Nucleus accumbens (tissue), 56 donors: ENCODE results near the gene RMDN2.

Source experiments
- DNase-seq, 56 donors: peaks; one replicate each; lab custom pipeline; 2025; lab: John Stamatoyannopoulos, UW

RMDN2 gene

DNA sequence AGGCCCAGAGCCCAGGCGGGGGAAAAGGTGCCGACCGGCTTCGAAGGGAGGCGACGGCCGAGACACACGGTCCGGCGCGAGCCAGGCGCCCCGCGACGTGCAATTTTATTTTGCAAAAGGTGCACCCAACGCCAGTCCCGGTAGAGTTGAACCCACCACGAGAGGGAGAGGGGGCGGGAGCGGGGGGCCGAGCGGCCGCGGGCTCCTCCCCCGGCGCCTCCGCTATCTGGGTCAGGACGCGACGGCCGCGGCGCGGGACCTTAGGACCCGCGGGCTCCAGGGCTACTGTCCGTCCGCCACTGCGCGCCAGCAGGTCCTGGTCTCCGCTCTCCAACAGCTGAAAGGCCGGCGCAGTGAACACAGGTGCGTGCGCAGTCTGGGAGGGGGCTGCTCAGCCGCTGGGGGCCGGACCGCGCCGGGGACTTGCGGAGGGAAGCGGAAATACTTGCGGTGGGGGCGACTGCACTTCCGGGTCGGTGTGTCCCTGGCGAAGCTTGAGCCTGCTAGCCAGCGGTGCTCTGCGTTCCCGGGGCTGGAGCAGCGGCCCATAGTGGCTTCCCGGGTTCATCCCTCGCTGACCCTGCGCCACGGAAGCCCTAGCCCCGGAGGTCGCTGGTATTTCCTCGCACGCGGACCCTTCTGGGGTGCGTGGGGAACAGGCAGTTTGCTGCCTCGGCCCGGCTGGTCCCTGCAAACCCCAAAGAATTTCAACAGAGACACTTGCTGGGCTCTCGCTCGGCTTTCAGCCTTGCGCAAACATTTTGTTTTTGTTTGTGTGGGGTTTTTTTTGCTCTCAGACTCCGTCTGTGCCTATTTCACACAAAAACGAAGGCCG, at the start of gene RMDN2:
Gene RMDN2 (plus strand): TSS at position 225 of the 835 bp plus-strand sequence. CDS start 3,991 bp downstream, outside the sequence.
- peak; percentile 20 to 92 (median 82) for DNase-seq

DNA sequence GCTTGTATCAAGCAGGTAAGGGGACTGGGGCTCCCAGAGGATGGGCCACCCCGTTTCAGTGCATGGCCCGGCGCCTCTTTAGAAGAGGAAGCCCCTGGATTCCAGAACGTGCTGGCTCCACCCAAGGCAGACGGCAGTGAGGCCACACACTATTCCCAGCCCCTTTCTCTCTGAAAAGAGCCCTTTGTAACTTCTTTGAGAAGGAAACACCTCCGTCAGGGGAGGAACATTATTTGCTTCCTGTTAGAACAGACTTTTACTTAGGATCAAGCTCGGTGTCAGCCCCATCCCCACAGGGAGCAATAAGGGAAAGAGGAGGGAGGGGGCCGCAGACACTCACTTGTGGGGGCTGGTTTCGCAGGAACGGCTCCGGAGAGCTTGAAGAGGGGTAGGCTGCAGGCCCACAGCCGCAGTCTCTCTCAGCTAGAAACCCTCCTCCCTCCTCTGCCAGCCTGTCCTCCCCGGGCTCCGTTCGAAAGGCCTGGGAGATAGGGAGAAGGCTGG, 49.6 kb upstream of the RMDN2 start:
- no peak for DNase-seq

GRCh38 chr2:37876227-37876626, 48.9 kb upstream of the RMDN2 start:
- DNase-seq: no peak

DNA sequence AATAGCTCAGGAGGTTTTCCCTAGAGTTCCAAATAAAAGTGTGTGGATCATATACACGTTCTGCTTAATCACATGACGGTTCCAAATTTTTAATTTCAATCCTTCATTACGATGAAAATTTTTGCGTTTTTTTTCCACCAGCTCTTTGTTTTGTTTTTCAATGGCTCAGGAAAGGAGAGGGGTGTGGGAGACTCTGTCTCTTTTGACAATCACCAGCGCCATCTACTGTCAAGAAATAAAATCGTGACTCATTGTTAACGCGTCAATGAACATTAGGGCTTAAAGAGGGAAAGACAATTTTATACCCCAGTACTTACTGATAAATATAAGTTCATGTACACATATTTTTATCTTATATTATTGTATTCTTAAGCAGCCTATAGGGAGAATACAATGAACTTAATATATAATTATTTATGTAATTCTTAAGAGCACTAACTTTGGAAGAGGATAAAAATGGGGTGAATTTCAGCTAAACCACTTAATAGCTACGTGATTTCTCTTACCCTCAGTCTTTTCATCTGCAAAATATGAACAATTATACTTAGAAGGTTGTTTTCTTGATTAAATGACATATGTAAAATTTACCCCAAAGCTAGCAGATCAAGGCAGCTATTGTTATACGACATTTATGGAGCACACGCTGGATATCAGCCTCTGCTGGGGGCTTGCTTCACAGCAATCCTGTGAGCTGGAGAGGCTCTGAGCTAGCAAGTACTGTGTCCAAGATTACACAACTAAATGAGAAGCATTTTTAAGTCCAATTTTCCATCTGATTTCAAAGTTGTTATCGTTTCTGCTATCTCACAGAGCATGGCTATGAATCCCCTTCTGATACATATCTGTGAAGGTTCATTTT, 47.4 kb upstream of the RMDN2 start:
- DNase-seq: peak in 2 of 56 donors; percentile 8 to 13

GRCh38 chr2:37878536-37878935, 46.6 kb upstream of the RMDN2 start:
- no peak for DNase-seq

DNA sequence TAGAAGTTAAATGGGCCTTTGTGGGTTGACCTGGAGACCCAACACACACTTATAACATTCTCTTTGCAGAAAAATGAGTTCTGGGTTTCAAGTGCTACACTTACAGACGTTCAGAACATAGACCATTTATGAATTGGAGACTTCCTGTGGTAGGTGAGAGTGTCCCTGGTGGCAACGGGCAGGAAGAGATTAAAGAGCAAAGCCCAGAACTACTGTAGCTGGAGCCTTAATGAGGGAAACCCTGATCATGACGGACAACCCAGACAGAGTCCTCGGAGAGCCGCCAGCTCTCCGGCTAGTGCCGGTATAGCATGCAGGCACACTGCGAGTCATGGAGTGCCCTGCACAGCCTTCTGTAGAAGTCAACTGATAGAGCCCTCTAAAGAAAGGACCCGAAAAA, 44.5 kb upstream of the RMDN2 start:
- DNase-seq: no peak

DNA sequence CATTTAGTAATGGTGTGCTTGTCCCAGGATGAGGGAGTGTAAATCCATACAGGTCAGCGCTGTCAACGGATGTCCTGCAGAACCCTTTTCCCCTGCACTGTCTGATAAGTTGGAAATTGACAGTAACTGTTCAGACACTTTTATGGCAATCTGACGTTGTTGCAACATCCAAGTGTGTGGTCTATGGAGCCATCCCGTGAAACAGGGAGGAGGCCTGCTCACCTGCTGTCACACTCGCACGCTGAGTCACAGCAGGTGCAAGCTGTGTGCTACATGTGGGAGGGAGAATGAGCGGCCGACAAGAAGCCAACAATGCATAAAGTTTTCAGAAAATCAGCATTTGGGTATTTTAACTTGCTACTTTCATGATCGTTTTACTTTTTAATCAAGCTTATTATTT, 43.7 kb upstream of the RMDN2 start:
- no peak for DNase-seq

DNA sequence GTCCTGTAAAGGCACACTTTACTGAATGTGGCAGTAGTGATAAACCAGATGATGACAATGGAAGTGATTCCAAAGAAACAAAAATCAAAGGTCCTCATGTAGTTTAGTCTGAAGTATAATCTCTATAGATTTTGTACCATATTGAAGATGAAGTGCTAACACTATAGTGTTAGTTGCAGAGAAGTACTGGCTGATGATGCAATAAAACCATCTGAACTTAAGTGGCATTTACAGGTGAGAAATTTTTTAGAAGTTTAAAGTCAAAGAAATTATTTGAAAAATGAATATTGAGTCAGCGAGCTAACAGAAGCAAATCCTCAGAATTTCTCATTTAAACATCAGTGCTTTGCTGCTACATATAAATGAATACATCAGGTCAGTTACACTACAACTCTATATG, 43.1 kb upstream of the RMDN2 start:
- no peak for DNase-seq

GRCh38 chr2:37883518-37883917, 41.6 kb upstream of the RMDN2 start:
- no peak for DNase-seq

- no peak for DNase-seq
These were observed 39.6 kb upstream of the RMDN2 start for GRCh38 chr2:37885329-37885993.

GRCh38 chr2:37886745-37887144, 38.3 kb upstream of the RMDN2 start:
- DNase-seq: no peak

- no peak for DNase-seq
These were observed 37.8 kb upstream of the RMDN2 start for GRCh38 chr2:37887286-37887685.

DNA sequence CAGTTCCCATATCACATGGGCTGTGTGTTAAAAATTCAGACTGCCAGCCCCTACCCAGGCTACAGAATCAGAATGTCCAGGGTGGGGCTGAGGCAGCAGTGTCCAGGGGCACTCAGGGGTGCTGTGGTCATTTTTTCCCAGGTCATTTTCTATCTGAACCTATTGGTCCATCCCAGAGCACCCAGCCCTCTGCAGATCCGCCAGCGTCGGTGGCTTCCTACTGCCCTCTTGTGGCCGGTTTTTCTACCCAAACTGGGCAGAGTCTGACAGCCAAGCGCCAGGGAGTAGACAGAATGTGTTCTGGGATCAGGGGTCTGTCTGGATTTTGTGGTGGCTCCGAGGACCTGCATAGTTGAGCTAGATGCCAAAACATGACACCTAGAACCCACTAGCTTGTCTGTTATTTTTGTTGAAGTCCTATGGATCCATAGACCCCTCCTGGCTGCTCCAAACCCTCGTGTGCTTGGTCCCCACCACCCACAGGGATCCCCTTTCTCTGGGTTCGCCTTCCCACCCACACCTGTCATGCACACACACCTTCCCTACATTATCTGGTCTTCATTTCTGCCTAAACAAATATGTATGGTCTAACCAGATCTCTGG, 34.1 kb upstream of the RMDN2 start:
- peak in 40 of 56 donors; percentile 1 to 71 (median 18) for DNase-seq

DNA sequence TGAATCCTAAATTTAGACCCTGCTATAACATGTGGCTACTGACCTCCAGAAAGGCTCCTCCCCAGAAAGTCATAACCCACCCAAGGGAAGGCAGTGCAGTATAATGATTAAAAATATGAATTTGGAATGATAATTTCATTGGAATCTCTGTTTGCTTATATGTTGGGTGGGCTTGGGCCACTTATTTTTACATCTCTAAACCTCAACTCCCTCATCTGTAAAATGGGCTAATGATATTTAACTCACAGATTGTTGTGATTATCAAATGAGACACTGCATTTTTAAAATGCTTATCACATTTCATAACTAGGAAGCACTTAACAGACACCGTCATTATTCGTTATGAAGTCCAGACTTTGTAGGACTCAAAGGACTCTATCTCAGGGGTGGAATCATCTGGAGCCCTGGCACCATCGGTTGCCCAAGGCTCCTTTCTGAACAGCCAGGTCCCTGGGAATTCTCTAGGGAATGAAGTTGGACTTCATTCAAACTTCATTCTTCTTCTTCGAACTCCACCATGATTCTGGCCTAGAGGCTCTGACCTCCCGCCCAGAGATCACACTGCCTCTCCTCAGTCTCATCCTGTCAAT, 33.1 kb upstream of the RMDN2 start:
- DNase-seq: no peak

GRCh38 chr2:37892436-37893114, 32.5 kb upstream of the RMDN2 start:
- no peak for DNase-seq

- no peak for DNase-seq
These were observed 31.8 kb upstream of the RMDN2 start for GRCh38 chr2:37893327-37893726.

DNA sequence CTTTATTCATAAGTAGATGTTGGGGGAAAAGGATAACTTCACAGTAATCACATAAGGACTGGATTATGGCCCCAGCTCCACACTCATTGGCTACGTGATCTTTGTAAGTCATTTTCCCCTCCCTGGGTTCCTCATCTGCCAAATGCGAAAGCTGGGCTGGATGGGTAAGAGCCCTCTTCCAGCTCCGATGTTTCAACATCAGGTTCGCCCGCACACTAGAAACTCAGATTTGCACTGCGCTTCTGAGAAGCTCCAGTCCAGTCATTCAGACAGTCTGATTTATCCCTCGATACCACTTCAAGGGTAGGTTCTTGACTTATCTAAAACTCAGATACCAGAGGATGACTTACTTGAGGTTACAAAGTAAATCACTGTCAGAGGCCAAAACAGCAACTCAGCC, 31.0 kb upstream of the RMDN2 start:
- DNase-seq: no peak

- no peak for DNase-seq
These were observed 30.5 kb upstream of the RMDN2 start for GRCh38 chr2:37894601-37895000.

- DNase-seq: no peak
These were observed 29.9 kb upstream of the RMDN2 start for GRCh38 chr2:37895140-37895539.
